Stimulated activated CD8-positive, alpha-beta memory T cell treated with anti-CD3 and anti-CD28 coated beads, Interleukin-12 subunit alpha, Interleukin-12 subunit beta, amount 100 ng/mL, for 24 hours (primary cell): ENCODE results near the gene C19orf47.

Source experiments
- DNase-seq: peaks from one replicate; pipeline ENCODE4 v3.0.0-alpha.2; 2020; ENCODE audit errors: extremely low read depth

The C19orf47 gene

GRCh38 chr19:40282209-40282580 lies 66.0 kb downstream of the C19orf47 start:
- DNase-seq = no peak

GRCh38 chr19:40281381-40282208 lies 66.6 kb downstream of the C19orf47 start:
- no peak for DNase-seq

GRCh38 chr19:40280608-40281221 lies 67.5 kb downstream of the C19orf47 start:
- DNase-seq = no peak

GRCh38 chr19:40279761-40280607 lies 68.2 kb downstream of the C19orf47 start:
- DNase-seq = no peak

- no peak for DNase-seq
Measured at GRCh38 chr19:40279120-40279551, 69.1 kb downstream of the C19orf47 start.

- DNase-seq = no peak
Measured at GRCh38 chr19:40278361-40279035, 69.7 kb downstream of the C19orf47 start.

GRCh38 chr19:40277356-40278059 lies 70.7 kb downstream of the C19orf47 start:
- no peak for DNase-seq

GRCh38 chr19:40274585-40275544 lies 73.3 kb downstream of the C19orf47 start:
- no peak for DNase-seq

- DNase-seq = no peak
Measured at GRCh38 chr19:40273469-40274360, 74.5 kb downstream of the C19orf47 start.

GRCh38 chr19:40272261-40272660 lies 75.9 kb downstream of the C19orf47 start:
- DNase-seq = no peak

GRCh38 chr19:40271706-40272105 lies 76.5 kb downstream of the C19orf47 start:
- DNase-seq = no peak

GRCh38 chr19:40270362-40271089 lies 77.7 kb downstream of the C19orf47 start:
- no peak for DNase-seq
